G401.6 (cell line): ENCODE results near the gene C1S.
"Not testable (repeated sequence)": the region's sequence is repeated elsewhere in the genome, so short reads cannot be mapped to it uniquely, and the experiment has no call there.

Experiments used
- FAIRE-seq: peaks from 2 replicates; lab custom pipeline; 2012; peaks lifted over from hg19 to GRCh38; lab: Jason Lieb, UNC

C1S gene

GRCh38 chr12:7103837-7104584 lies 43.5 kb downstream of the C1S start:
- FAIRE-seq, result no peak

DNA sequence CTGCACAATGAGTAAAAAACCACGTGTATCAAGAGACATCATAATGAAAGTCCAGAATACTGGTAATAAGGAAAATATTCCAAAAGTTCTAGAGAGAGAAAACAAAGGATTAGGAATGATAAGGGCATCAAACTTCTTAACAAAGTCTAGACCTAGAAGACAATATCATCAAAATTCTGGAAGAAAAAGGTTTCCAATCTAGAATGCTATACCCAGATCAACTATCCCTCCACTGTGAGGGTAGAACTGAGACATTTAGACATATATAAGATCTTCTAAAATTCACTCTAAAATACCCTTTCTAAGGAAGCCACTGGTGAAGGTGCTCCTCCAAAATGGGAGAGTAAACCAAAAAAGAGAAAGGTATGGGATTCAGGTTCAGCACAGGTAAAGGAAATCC lies 45.6 kb downstream of the C1S start:
- no peak for FAIRE-seq

- not testable (repeated sequence) for FAIRE-seq
These were observed 46.7 kb downstream of the C1S start for GRCh38 chr12:7107181-7107580.

DNA sequence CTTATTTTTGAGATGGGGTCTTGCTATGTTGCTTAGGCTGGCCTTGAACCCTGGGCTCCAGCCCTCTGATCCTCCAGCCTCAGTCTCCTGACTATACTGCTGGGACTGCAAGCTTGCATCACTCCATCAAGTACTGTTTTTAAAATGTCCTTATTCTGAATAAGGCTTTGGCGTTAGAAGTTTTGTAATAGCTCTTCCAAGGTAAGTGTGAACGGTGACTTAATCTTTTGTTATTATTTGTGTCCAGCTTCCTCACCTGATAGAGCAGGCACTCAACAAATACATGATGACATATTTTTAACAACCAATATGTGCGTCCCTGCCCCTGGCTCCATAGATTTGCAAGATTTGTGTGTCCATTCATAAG lies 47.1 kb downstream of the C1S start:
- no peak for FAIRE-seq

DNA sequence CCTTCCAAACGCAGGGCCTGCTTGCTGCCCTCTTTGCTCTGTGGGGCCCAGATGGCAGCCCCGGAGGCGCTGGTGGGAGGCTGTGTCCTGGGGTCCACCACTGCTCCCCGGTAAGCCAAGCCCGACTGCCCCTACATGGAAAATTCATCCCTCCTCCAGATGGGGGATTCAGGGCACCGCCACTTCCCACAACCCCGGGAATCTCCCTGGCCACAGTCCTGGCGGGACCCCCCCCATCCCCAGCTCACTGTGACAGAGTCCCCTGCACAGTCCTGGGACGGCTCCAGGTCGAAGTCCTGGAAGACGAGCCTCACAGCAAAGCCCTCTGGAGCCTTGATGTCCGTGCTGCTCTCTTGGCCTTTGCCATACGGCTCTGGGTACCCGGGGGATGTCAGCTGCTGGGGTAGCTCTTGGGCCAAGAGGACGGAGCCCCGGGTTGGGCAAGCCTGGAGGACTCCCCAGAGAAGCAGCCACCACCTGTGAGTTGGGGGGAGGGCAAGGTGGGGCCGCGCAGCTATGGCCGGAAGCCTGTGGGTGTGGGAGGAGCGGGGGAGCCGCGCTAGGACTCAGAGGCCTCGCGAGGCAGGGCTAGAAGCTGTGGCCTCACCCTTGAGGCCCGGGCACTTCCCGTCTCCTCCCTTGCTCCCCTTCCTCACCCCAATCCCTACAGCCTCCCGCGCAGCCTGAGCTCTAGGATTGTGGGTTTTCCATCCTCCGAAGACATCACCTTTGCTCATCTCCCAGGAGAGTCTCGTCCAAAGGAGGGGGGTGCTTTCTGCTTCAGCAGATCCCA lies 47.7 kb downstream of the C1S start:
- no peak for FAIRE-seq

GRCh38 chr12:7108796-7109571 lies 48.5 kb downstream of the C1S start, which contains the start of gene C1RL:
Gene C1RL, minus strand, starts transcription at chr12:7109214. Its CDS starts 34 bp downstream, at chr12:7109180.
- FAIRE-seq, result peak; percentile 53

GRCh38 chr12:7109572-7109920 lies 49.0 kb downstream of the C1S start:
- no peak for FAIRE-seq

DNA sequence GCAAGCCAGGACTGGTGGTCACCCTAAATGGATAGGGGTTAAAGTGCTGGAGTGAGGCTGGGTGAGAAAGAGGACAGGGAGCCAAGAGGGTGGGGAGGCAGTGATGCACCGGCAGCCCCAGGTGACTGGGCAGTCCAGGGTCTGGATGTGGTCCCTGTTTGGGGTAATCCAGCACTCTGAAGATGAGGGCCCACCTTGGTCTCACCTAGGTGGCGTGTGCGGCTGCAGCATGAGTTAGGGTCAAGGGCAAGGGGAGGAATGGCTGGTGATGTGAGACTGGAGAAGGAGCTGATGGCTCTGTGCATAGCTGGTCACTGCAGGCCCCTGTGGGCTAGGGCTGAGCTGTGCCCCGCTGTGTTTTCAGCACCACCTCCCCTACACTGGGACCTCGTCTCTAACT lies 50.1 kb downstream of the C1S start:
- FAIRE-seq, result no peak

GRCh38 chr12:7112041-7112440 lies 51.5 kb downstream of the C1S start:
- FAIRE-seq, result no peak

DNA sequence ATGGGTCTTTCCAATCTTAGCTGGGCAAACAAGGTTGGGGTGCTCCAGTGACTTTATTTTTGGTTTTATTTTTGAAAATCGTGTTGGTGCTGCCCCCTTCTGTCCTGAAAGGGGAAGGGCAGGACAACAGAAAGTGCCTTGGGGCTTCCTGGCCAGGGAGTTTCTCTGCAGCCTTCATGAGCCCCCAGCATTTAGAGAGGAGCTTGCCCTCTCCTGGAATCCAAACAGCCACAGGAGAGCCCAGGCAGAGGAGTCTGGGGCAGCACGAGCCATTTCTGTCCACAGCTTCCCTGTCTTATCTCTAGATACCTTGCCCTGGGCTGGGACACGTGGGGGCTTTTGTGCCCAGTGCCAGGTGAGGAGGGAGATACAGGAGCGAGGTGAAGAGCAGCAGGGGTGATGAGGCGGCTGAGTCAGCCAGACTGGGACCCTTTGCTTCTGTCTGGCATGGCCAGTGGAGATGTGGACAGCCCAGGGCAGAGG lies 52.9 kb downstream of the C1S start:
- peak; percentile 69 for FAIRE-seq

GRCh38 chr12:7114008-7114407 lies 53.5 kb downstream of the C1S start:
- FAIRE-seq, result no peak

DNA sequence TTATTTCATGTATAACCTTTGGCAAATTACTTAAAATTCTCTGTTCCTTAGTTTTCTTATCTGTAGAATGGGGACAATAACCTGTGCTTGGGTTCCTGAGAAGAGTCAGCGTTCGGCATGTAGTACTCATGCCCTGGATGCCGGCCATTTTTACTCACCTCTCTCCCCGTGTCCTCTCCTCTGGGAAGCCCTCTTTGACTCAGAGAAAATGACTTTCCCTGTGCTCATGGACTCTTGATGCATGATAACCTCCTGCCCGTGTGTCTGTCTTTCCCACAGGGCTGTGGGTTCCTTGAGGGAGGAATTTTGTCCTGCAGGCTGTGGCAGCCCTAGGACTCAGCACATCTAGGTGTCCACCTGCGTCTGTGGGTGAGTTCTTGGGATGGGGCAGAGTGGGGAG lies 54.3 kb downstream of the C1S start:
- no peak for FAIRE-seq

DNA sequence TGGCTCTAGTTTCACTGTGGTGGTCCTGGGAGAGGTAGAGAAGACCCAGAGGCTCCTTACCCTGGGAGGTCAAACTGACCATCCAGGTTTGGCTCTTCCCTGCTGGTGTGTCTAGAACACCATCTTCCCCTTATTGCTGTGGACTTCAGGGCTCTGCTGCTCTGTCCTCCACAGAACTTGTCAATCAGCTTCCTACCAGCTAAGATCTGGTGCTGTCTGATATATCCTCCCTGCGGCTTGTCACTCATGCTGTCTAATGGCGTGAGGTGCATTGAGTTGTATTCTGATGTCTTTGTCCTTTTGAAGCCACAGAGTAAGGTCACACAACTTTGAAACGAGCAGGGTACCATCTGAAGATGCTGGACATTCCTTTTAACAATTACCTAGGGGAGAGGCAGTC lies 55.7 kb downstream of the C1S start:
- no peak for FAIRE-seq

DNA sequence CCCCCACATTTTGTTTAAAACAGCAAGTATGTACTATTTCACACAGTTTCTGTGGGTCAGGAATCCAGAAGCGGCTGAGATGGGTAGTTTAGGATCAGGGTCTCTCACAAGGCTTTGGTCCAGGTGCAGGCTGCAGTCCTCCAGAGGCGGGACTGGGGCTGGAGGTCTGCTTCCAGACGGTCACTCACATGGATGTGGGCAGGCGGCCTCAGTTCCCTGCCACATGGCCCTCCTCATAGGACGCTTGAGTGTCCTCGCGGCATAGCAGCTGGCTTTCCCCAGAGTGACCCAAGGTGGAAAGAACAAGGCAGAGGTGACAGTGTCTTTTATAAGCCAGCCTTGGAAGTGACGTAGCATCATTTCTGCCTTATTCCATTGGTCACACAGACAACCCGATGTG lies 56.4 kb downstream of the C1S start:
- FAIRE-seq, result no peak

- no peak for FAIRE-seq
These were observed 57.2 kb downstream of the C1S start for GRCh38 chr12:7117670-7118069.

- FAIRE-seq, result no peak
These were observed 58.4 kb downstream of the C1S start for GRCh38 chr12:7118881-7119280.

DNA sequence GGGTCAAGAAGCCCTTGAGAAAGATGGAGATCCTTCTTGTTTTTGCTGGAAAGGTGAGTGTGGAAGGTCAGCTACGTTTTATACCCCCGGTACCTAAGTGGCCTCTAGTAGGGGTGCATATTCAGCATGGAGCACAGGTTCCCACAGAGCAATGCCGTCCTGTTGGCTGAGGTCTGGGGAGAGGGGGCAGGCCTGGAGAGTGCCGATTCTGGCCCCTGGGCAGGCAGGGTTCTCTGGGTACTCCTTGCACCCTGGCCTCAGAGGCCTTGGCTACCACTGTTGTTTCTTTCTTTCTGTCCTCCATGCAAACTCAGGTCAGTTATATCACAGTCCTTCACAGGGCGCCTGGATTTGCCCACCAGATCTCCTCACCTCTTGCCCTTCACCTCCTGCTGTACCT lies 59.6 kb downstream of the C1S start:
- no peak for FAIRE-seq
